SK-N-SH (cell line): ENCODE measurements around the gene TMTC2. TPM values are rescaled to one million over a fixed set of nuclear protein-coding genes. Genes with fewer than 3 reads are reported as not detected.

Experiments used
- CTCF ChIA-PET: fragments of 300-600, 350-600 bp; formaldehyde crosslinking; extraction: SDS; loops from one replicate; lab custom pipeline; 2021; lab: Yijun Ruan, JAX
- POLR2A ChIA-PET: fragments of 350-600 bp; sonication (Branson Sonifier 250); formaldehyde crosslinking; extraction: SDS; loops from one replicate; lab custom pipeline; 2020; ENCODE audit warnings: antibody characterized with exemption, inconsistent platforms; lab: Yijun Ruan, JAX
- DNase-seq: peaks from one replicate; pipeline ENCODE4 v3.0.0; 2012
- H2AFZ ChIP-seq: fragments of 200-600 bp; sonication (generic); 2 replicates; pipeline ENCODE4 v1.8.1; 2016; ENCODE audit warnings: antibody characterized with exemption, mild to moderate bottlenecking, low read depth
- H3F3A ChIP-seq: fragments of 200-600 bp; sonication (generic); replicated peaks from 2 replicates; pipeline ENCODE3; 2016; ENCODE audit warnings: antibody characterized with exemption, mild to moderate bottlenecking; ENCODE audit not compliant: insufficient read depth
- H3K27ac ChIP-seq, 2 experiments: fragments of 200-500 bp in 1 of 2; fragments of 200-600 bp in 1 of 2; sonication (Bioruptor generic) in 1 of 2; sonication (generic), shearing (Covaris generic) in 1 of 2; 2 replicates each; pipeline versions ENCODE4 v1.5.1 to v1.6.1; 2014 to 2016; ENCODE audit warnings: low read depth in 2 of 2, inconsistent platforms in 1 of 2, low read length in 1 of 2, mild to moderate bottlenecking in 1 of 2, mixed read lengths in 1 of 2
- H3K27me3 ChIP-seq: fragments of 200-600 bp; sonication (generic), shearing (Covaris generic); 2 replicates; pipeline ENCODE4 v1.6.1; 2016; ENCODE audit warnings: mixed run types; ENCODE audit not compliant: insufficient read depth
- H3K36me3 ChIP-seq, 2 experiments: fragments of 200-500 bp in 1 of 2; fragments of 200-600 bp in 1 of 2; sonication (Bioruptor generic) in 1 of 2; sonication (generic) in 1 of 2; replicated peaks in 1 of 2; 2 replicates each; pipeline versions ENCODE3 to v1.5.1; 2014 to 2016; ENCODE audit warnings: low read length in 1 of 2, mild to moderate bottlenecking in 1 of 2; ENCODE audit not compliant: insufficient read depth in 2 of 2, control insufficient read depth in 1 of 2
- H3K4me1 ChIP-seq, 2 experiments: fragments of 200-500 bp in 1 of 2; fragments of 200-600 bp in 1 of 2; sonication (Bioruptor generic) in 1 of 2; sonication (generic), shearing (Covaris generic) in 1 of 2; 2 replicates each; pipeline versions ENCODE4 v1.5.1 to v1.6.1; 2014 to 2016; ENCODE audit warnings: low read depth in 1 of 2, low read length in 1 of 2, mixed run types in 1 of 2; ENCODE audit not compliant: insufficient read depth in 2 of 2, control insufficient read depth in 1 of 2
- H3K4me2 ChIP-seq: fragments of 200-600 bp; sonication (generic), shearing (Covaris generic); 2 replicates; pipeline ENCODE4 v1.6.1; 2017; ENCODE audit warnings: mixed run types
- H3K4me3 ChIP-seq, 2 experiments: fragments of 200-500 bp in 1 of 2; fragments of 200-600 bp in 1 of 2; sonication (Bioruptor generic) in 1 of 2; sonication (generic), shearing (Covaris generic) in 1 of 2; 2 replicates each; pipeline versions ENCODE4 v1.5.1 to v1.8.1; 2014 to 2016; ENCODE audit warnings: low read depth in 2 of 2, inconsistent platforms in 1 of 2, low read length in 1 of 2, mild to moderate bottlenecking in 1 of 2, mixed read lengths in 1 of 2, moderate library complexity in 1 of 2
- H3K79me2 ChIP-seq: fragments of 200-600 bp; sonication (generic); 2 replicates; pipeline ENCODE4 v1.8.1; 2017; ENCODE audit warnings: mild to moderate bottlenecking; ENCODE audit not compliant: insufficient read depth
- H3K9ac ChIP-seq: fragments of 200-600 bp; sonication (generic); 2 replicates; pipeline ENCODE4 v1.6.1; 2017; ENCODE audit warnings: mixed run types
- H3K9me2 ChIP-seq: fragments of 200-600 bp; sonication (generic); 2 replicates; pipeline ENCODE4 v1.6.1; 2017; ENCODE audit warnings: mixed run types
- H3K9me3 ChIP-seq: fragments of 200-600 bp; sonication (generic); 2 replicates; pipeline ENCODE4 v1.6.1; 2017; ENCODE audit warnings: mixed run types, mild to moderate bottlenecking, moderate library complexity
- H4K20me1 ChIP-seq: fragments of 200-600 bp; sonication (generic); 2 replicates; pipeline ENCODE4 v1.6.1; 2017; ENCODE audit warnings: mild to moderate bottlenecking, mixed run types; ENCODE audit not compliant: insufficient read depth
- CHD2 ChIP-seq: fragments of 150-350 bp; IDR thresholded peaks from 2 replicates; pipeline ENCODE4 v1.6.1; 2018; ENCODE audit warnings: low read length; ENCODE audit not compliant: partially characterized antibody
- CTCF ChIP-seq: fragments of 200-600 bp; sonication (generic); IDR thresholded peaks from 2 replicates; pipeline ENCODE4 v1.6.1; 2017; ENCODE audit warnings: antibody characterized with exemption, mild to moderate bottlenecking, moderate library complexity
- ELF1 ChIP-seq: IDR thresholded peaks from 2 replicates; pipeline ENCODE4 v1.4.0; 2012
- EP300 ChIP-seq, 2 experiments: IDR thresholded peaks; 2 replicates each; pipeline versions ENCODE4 v1.4.0 to v1.6.1; 2012; ENCODE audit warnings: borderline replicate concordance in 1 of 2, low read depth in 1 of 2, low read length in 1 of 2
- JUND ChIP-seq: IDR thresholded peaks from 2 replicates; pipeline ENCODE4 v1.4.0; 2012
- MEF2A ChIP-seq: IDR thresholded peaks from 2 replicates; pipeline ENCODE4 v1.4.0; 2012; ENCODE audit warnings: low read depth, borderline replicate concordance
- NFIC ChIP-seq: IDR thresholded peaks from 2 replicates; pipeline ENCODE4 v1.4.0; 2012; ENCODE audit warnings: borderline replicate concordance
- PBX3 ChIP-seq: IDR thresholded peaks from 2 replicates; pipeline ENCODE4; 2012
- RXRA ChIP-seq: IDR thresholded peaks from 2 replicates; pipeline ENCODE4 v1.4.0; 2012; ENCODE audit warnings: low read depth, mild to moderate bottlenecking, borderline replicate concordance
- TAF1 ChIP-seq: IDR thresholded peaks from 2 replicates; pipeline ENCODE4 v1.6.1; 2012; ENCODE audit warnings: low read depth, mild to moderate bottlenecking, low read length, moderate library complexity, borderline replicate concordance
- TEAD4 ChIP-seq: IDR thresholded peaks from 2 replicates; pipeline ENCODE4 v1.4.0; 2012; ENCODE audit warnings: mild to moderate bottlenecking, borderline replicate concordance; ENCODE audit not compliant: insufficient read depth
- ZBTB33 ChIP-seq: IDR thresholded peaks from 2 replicates; pipeline ENCODE4 v1.4.0; 2012; ENCODE audit warnings: low read depth, borderline replicate concordance
- polyA plus RNA-seq, 3 experiments: library from polyadenylated mRNA; depleted of rRNA; stranded (reverse); fragments of >200 nt; gene quantifications; 2 replicates each; pipeline ENCODE4 v1.2.3, GENCODE V29; 2012
- TF ChIP-seq, protein P1 (sequence below): IDR thresholded peaks from 2 replicates; pipeline ENCODE4 v1.4.0; 2012; ENCODE audit warnings: low read depth, borderline replicate concordance
- TF ChIP-seq, protein P2 (sequence below): fragments of 150-350 bp; IDR thresholded peaks from 2 replicates; pipeline ENCODE4 v1.6.1; 2017; ENCODE audit warnings: antibody characterized with exemption, low read length, low read depth, borderline replicate concordance

The TMTC2 gene
- polyA plus RNA-seq, 1 of the 3 experiments (the other 2 are of a cell fraction): 4.1 TPM

GRCh38 chr12:82789674-82790073 is 103.0 kb downstream of the TMTC2 start:
- Histone ChIP-seq H3K27ac (no peak overlapping the region), H3K79me2 (no peaks in the 10 kb centered on the region), H3K9me3 (no peaks in the 10 kb centered on the region), H3K4me3 (no peak overlapping the region), H3F3A (no peaks in the 10 kb centered on the region), H3K9ac (no peak overlapping the region), H3K36me3 (peaks cover 3 to 5% of the 10 kb centered on the region in 2 experiments), H3K9me2 (no peaks in the 10 kb centered on the region), H3K4me2 (no peak overlapping the region), H3K4me1 (no peaks in the 10 kb centered on the region; a peak in 2 of 4 replicates), H4K20me1 (no peaks in the 10 kb centered on the region), H3K27me3 (no peaks in the 10 kb centered on the region), H2AFZ (no peak overlapping the region)
- ChIA-PET POLR2A (no interaction called here), CTCF (interaction anchor here (0.7 to 1.1 kb wide), 2 partner anchors 9 to 31 kb away, joined by 3 read pairs; no protein-coding TSS in a partner anchor)
- no peak for DNase-seq
- TF ChIP-seq CTCF (no peak), ZBTB33 (no peak), ELF1 (no peak), CHD2 (no peak), NFIC (no peak), TEAD4 (no peak), EP300 (IDR thresholded peaks at IDR 0.05; ENCODE audit: borderline replicate concordance in 1 of 2, low read depth in 1 of 2, low read length in 1 of 2) (no peak), RXRA (no peak), JUND (no peak), MEF2A (no peak), PBX3 (no peak), TAF1 (no peak)
- TF ChIP-seq, protein P1, sequence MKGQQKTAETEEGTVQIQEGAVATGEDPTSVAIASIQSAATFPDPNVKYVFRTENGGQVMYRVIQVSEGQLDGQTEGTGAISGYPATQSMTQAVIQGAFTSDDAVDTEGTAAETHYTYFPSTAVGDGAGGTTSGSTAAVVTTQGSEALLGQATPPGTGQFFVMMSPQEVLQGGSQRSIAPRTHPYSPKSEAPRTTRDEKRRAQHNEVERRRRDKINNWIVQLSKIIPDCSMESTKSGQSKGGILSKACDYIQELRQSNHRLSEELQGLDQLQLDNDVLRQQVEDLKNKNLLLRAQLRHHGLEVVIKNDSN: no peak
- TF ChIP-seq, protein P2, sequence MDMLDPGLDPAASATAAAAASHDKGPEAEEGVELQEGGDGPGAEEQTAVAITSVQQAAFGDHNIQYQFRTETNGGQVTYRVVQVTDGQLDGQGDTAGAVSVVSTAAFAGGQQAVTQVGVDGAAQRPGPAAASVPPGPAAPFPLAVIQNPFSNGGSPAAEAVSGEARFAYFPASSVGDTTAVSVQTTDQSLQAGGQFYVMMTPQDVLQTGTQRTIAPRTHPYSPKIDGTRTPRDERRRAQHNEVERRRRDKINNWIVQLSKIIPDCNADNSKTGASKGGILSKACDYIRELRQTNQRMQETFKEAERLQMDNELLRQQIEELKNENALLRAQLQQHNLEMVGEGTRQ: no peak
